Body of pancreas (tissue), 4 donors: ENCODE measurements around the gene PPP1R9A. TPM values are rescaled to one million over a fixed set of nuclear protein-coding genes. Genes with fewer than 3 reads are reported as not detected.
A peak's percentile ranks its signal among the peaks of the same experiment; 100 is the strongest.

Source experiments
- ATAC-seq: fragments of 150-250 bp; one replicate; pipeline ENCODE4 v1.9.1; 2016
- DNase-seq, 4 donors: peaks; one replicate each; pipeline ENCODE4 v3.0.0-alpha.2; 2019
- H3K27ac ChIP-seq, 4 donors: fragments of 200-600 bp; sonication (generic); 1 replicate in 3 of 4; 2 replicates in 1 of 4; pipeline versions ENCODE4 v1.5.1 to v1.6.1; 2016 to 2019; ENCODE audit warnings: mild to moderate bottlenecking in 1 of 4, mixed read lengths in 1 of 4, moderate library complexity in 1 of 4
- H3K27me3 ChIP-seq, 2 donors: fragments of 200-600 bp; sonication (generic); one replicate each; pipeline ENCODE4 v1.6.0; 2016; ENCODE audit warnings: mild to moderate bottlenecking in 1 of 2
- H3K36me3 ChIP-seq, 2 donors: fragments of 200-600 bp; sonication (generic); replicated peaks in 1 of 2; 2 replicates each; pipeline ENCODE4 v1.5.1; 2016; ENCODE audit warnings: low read depth in 2 of 2; ENCODE audit not compliant: insufficient read depth in 1 of 2
- H3K4me1 ChIP-seq: fragments of 200-600 bp; sonication (generic); one replicate; pipeline ENCODE4 v1.6.0; 2016
- H3K4me3 ChIP-seq, 2 donors: fragments of 200-600 bp; sonication (generic); 1 replicate in 1 of 2; 2 replicates in 1 of 2; pipeline ENCODE4 v1.5.1; 2016 to 2019
- H3K9me3 ChIP-seq, 3 donors: fragments of 200-600 bp; sonication (generic); 1 replicate in 2 of 3; 2 replicates in 1 of 3; pipeline ENCODE4 v1.5.1; 2016
- CTCF ChIP-seq, 7 experiments: fragments of 450-650 bp in 4 of 7; fragments of 200-600 bp in 3 of 7; sonication (generic) in 3 of 7; IDR thresholded peaks; one replicate each; pipeline ENCODE4 v1.5.1; 2016 to 2019; ENCODE audit warnings: antibody characterized with exemption in 7 of 7
- POLR2A ChIP-seq, 3 donors: fragments of 450-650 bp; IDR thresholded peaks; one replicate each; pipeline ENCODE4 v1.6.1; 2016; ENCODE audit warnings: antibody characterized with exemption in 3 of 3, mild to moderate bottlenecking in 2 of 3
- WGBS, 2 donors: methylation state at CpG; one replicate each; pipeline ENCODE4 v1.1.5; 2017; 5-methylcytosine and 5-hydroxymethylcytosine counted together
- intact Hi-C: fragments of 100-400 bp; cut with DNase I; formaldehyde crosslinking; loops from one replicate; pipeline ENCODE4 v1.15.1; 2023
- total RNA-seq, 2 donors: library from RNA; depleted of rRNA; stranded (reverse); fragments of >200 nt; gene quantifications; one replicate each; pipeline ENCODE4 v1.1.0, GENCODE V29; 2016

PPP1R9A gene
- total RNA-seq: 10 to 100 TPM; 16.1 to 44.2 TPM

DNA sequence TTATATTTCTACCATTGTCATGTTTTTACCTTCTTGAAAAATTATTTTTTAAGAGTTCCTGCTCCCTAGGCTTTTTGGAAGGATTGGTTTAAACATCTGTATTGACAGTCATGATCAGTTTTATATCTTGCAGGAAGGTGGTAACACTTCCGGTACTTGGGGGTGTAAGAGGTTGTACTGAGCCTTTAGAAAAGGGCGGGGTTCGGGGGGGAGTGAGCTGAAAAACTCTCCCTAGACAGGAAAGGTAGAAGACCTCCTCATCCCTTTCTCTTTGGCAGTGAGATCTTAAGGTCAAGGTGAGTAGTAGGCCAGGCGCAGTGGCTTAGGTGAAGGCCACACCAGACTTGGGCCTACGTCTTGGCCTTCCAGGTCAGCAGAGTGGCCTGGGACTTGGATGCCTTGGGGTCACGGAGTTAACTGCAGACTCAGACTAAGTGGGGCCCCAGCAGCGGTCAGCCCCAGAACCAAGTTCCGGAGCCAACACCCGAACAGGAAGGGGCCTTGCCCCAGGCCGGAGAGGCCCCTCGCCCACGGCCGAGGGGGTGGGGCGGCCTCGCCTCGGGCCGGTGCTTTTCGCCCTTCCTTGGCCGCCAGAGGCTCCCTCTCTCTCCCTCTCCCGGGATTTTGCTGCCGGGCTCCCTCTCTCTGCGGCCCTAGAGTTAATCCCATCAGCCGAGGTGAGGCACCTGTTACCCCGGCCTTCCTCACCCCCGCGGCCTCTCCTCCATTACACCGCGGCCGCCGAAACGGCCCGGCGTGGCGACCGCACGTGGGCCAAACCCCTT lies at the start of gene PPP1R9A:
TSS of gene PPP1R9A (plus strand) at position 569 of the 785 bp plus-strand sequence. CDS start 2,520 bp downstream, outside the sequence.
- no peaks in the 10 kb centered on the region for H3K36me3 ChIP-seq
- H3K4me3 ChIP-seq: peak within 1 kb of the TSS; percentile 24 to 46
- ATAC-seq: peak; percentile 81
- peak within 1 kb of the TSS; percentile 73 to 86 (median 82) for H3K27ac ChIP-seq
- H3K9me3 ChIP-seq: no peaks in the 10 kb centered on the region
- TF ChIP-seq CTCF (IDR thresholded peaks at IDR 0.05) (peak in 6 of 7 experiments; percentile 23 to 64 (median 58)), POLR2A (IDR thresholded peaks at IDR 0.05) (peak in 2 of 3 donors; percentile 8 to 44)
- peaks cover 15% of the 10 kb centered on the region for H3K4me1 ChIP-seq
- WGBS, 2 donors: 11 to 56% methylated on average over 9 to 32 of the region's 36 CpGs
- no peaks in the 10 kb centered on the region for H3K27me3 ChIP-seq
- DNase-seq: peak; percentile 69 to 80 (median 72)
- intact Hi-C loops: no loop called here

- Histone ChIP-seq H3K36me3 (no peaks in the 10 kb centered on the region), H3K27me3 (no peaks in the 10 kb centered on the region), H3K4me3 (no peak overlapping the region), H3K27ac (no peak overlapping the region), H3K4me1 (no peaks in the 10 kb centered on the region), H3K9me3 (no peaks in the 10 kb centered on the region)
- DNase-seq (no peak), ATAC-seq (no peak)
- TF ChIP-seq CTCF (IDR thresholded peaks at IDR 0.05) (no peak), POLR2A (IDR thresholded peaks at IDR 0.05) (no peak)
- intact Hi-C loops: no loop called here
These were observed 36.3 kb upstream of the PPP1R9A start for GRCh38 chr7:94871132-94871531.

GRCh38 chr7:94873239-94873638 lies 34.2 kb upstream of the PPP1R9A start:
- H3K27me3 ChIP-seq: no peaks in the 10 kb centered on the region
- intact Hi-C loops: no loop called here
- ATAC-seq (no peak), DNase-seq (no peak)
- H3K36me3 ChIP-seq: no peaks in the 10 kb centered on the region
- H3K27ac ChIP-seq: no peak overlapping the region
- no peak for TF ChIP-seq CTCF (IDR thresholded peaks at IDR 0.05)
- no peak for TF ChIP-seq POLR2A (IDR thresholded peaks at IDR 0.05)
- H3K4me1 ChIP-seq: no peaks in the 10 kb centered on the region
- H3K9me3 ChIP-seq: no peaks in the 10 kb centered on the region
- H3K4me3 ChIP-seq: no peak overlapping the region
- WGBS, 2 donors: 92 to 100% methylated on average over 3 of the region's 3 CpGs

DNA sequence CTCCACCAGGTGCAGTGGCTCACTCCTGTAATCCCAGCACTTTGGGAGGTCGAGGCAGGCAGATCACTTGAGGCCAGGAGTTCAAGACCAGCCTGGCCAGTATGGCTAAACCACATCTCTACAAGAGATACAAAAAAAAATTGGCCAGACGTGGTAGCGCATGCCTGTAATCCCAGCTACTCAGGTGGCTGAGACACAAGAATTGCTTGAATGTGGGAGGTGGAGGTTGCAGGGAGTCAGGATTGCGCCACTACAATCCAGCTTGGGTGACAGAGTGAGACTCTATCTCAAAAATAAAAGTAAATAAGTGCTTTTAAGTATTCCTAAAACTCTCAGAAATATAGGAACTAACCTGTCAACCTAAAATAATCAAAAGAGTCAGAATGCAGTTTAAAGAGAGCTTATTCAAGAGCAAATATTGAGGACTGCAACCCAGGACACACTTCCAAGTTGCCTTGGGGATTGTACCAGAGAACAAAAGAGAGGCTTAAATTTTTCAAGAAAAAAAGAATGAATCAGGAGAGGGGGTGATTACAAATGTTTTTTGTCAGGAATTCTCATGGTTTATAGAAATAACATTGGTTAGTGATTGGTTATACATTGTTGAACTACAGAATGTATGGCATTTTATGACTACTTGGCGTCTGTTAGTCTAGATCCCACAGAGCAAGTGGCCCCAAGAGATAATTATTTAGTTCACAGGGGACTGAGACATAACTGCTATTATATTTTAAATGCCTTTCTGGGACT lies 33.2 kb upstream of the PPP1R9A start:
- TF ChIP-seq POLR2A (IDR thresholded peaks at IDR 0.05) (no peak), CTCF (IDR thresholded peaks at IDR 0.05) (no peak)
- H3K36me3 ChIP-seq: no peaks in the 10 kb centered on the region
- DNase-seq (no peak), ATAC-seq (no peak)
- intact Hi-C loops: no loop called here
- H3K27me3 ChIP-seq: no peaks in the 10 kb centered on the region
- H3K4me1 ChIP-seq: no peaks in the 10 kb centered on the region
- no peaks in the 10 kb centered on the region for H3K9me3 ChIP-seq
- WGBS, 2 donors: 86 to 88% methylated on average over 5 of the region's 5 CpGs
- H3K4me3 ChIP-seq: no peak overlapping the region
- H3K27ac ChIP-seq: no peak overlapping the region
